Activated CD4-positive, CD25-positive, alpha-beta regulatory T cell treated with anti-CD3 and anti-CD28 coated beads, Interleukin-2, amount 50 U/mL, for 72 hours (primary cell): ENCODE results near the gene SIM2.
A peak's percentile ranks its signal among the peaks of the same experiment; 100 is the strongest.

Source experiments
- DNase-seq: peaks from one replicate; pipeline ENCODE4 v3.0.0; 2021

The SIM2 gene

DNA sequence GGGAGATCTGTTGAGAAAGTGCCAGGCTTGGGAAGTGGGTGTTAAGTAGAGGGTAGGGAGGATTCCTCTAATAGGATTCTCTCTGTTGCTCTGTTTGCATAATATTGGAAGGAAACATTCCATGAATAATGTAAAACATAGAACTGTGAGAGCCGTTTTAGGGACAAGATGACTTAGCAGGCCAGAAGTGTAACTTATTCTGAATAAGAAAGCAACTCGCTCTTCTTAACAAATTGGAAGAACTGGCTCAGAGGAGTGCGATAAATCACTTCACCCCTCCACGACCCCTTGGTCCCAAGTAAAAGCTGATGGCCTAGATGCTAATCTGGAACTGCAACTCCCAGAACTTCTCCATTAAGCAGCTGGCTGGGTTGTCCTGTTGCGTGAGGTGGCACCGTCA lies 19.1 kb downstream of the SIM2 start:
- no peak for DNase-seq

DNA sequence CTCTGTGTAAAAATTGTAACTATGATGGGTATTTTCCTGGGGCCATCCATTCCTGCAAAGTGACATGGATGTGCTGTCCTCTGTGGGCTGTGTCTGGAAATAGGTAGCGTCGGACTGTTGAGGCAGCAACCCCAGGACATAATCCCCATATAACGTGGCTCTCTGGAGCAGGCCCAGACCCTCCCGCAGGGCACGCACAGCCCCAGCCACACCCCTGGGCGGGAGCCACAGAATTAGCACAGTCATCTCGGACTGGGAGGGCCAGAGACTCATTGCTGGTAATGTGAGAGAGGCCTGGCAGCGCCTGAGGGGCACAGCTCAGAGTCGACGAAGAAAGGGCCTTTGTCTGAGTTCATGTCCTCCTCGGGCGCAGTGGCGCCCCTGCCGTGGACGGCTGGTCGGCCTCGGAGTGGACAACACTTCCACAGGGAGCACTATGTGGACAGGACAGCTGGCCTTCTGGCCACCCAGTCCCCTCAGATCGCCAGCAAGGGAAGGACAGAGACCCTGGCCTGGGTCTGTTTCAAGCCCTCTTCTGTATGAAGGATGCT lies 20.1 kb downstream of the SIM2 start:
- peak; percentile 11 for DNase-seq

DNA sequence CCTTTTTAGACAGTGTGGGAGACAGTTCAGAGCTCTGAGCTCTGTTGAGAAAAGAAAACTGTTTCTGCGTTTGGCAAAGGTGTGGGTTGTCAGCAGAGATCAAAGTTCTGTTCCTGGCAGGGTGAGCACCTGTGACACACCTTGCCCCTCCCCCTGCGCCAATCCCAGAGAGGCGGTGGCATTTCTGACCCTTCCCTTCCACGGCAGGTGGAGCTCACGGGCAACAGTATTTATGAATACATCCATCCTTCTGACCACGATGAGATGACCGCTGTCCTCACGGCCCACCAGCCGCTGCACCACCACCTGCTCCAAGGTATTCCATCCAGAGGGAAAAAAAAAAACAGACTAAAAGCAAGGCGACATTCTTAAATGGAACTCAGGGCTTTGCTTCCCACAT lies 20.7 kb downstream of the SIM2 start:
- DNase-seq: no peak

DNA sequence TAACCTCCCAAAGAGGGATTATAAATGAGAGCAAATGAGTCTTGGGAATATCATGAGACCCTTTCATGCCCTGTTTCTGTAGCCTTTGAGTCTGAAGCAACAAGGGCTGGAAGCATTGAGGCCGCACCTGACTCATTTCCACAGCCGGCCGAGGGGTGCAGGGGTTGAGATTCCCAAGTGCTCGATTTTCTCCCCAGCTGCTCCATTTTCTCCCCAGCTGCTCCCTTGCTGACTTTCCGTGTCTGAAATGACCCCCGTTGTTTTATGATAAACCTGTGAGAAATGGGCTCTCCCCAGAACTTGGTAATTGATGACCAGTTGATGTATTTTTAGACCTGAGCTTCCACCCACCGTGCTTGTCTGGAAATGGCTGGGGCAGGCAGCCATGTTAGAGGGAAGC lies 22.9 kb downstream of the SIM2 start:
- DNase-seq: no peak

DNA sequence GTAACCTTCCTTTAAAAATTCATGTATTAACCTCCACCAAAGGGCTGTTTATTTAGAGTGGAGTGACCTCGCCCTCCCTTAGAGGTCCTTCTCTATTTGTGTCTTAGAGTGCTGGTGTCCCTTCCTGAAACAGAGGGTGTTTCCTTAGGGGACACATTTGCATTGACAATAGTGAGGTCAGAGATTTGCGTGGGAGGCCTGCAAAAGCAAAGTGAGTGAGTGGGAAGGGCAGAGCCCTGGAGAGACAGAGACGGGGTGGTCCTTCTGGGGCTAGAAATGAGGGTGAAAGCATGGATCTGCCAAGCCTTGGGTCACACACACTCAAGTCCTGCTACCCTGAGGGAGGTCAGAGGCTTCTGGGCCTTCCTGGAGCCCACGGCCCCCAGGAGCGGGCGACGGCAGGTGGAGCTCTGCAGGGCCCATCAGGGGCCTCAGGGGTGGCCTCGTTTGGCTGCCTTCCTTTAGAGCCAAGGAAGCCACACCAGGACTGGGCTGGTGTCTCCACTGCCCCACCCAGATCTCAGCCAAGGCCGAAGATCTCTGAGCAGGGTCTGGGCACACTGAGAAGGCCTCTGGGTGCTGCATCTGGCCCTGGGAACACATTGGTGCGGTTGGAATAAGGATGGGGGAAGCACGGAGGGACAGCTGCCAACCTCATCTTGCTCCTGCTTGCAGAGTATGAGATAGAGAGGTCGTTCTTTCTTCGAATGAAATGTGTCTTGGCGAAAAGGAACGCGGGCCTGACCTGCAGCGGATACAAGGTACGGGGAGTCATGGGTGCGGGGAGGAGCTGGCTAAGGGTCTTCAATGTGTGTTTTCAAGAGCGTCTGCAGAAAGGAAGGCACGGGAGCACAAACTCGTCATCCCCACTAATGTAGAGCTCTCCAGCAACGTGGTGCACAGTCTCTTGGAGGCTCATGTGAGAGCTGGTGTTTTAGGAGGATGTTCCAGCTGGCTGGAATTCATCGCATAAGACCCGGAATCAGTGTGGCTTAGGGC lies 23.8 kb downstream of the SIM2 start:
- DNase-seq: no peak

DNA sequence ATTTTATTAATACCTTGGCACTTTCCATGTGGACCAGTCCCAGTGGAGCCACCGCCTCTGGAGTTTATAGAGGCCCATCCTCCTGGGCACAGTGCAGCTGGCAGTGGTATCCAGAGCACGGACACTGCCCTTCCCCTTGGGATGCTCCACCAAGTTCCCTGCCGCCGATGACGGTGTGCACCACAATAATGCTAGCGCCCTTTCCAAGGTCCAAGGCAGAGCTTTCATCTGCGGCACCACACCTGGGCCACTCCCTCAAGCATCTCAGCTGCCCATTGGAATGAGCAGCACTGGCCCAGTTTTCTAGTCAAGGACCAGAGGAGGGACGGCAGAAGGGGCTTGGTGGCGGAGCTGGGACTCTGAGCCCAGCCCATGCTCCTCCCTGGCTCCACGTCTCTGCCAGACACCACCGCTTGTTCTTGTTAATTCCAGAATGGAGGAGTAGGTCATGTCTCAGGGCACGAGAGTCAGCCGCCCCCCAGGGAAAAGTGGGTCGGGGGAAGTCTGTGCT lies 24.5 kb downstream of the SIM2 start:
- peak; percentile 26 for DNase-seq

DNA sequence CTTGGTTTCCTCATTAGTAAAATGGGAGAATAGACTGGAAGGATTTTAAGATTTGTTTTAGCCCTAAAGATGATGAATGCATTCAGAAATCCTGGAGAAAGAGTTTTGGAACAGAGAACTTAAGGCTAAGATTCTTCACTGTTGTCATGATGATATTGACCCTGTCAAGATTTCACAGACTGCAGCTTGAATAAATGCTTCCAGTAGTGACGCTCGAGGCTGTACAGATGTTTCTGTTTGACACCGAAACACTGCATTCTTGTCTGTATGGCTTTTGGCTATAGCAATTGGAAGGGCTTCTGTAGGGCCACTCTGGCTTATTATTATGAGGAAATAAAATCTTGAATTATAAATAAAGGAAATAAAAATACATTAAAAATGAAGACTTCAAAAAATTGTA lies 25.7 kb downstream of the SIM2 start:
- no peak for DNase-seq

DNA sequence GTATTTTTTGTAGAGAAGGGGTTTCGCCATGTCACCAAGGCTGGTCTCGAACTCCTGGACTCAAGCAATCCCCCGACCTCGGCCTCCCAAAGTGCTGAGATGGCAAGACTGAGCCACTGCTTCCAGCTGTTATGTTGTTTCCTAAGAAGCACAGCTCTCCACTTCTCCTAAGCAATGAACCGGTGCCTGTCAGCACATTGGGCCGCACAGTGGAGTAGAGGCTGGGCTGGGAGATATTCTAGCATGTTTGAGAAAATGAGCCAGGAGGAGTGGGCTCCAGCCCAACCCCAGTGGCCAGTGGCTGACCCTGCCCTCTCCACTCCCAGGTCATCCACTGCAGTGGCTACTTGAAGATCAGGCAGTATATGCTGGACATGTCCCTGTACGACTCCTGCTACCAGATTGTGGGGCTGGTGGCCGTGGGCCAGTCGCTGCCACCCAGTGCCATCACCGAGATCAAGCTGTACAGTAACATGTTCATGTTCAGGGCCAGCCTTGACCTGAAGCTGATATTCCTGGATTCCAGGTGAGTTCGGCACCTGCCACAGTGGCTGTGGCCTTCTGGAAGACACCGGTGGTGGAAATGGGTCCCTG lies 27.0 kb downstream of the SIM2 start:
- peak; percentile 22 for DNase-seq

DNA sequence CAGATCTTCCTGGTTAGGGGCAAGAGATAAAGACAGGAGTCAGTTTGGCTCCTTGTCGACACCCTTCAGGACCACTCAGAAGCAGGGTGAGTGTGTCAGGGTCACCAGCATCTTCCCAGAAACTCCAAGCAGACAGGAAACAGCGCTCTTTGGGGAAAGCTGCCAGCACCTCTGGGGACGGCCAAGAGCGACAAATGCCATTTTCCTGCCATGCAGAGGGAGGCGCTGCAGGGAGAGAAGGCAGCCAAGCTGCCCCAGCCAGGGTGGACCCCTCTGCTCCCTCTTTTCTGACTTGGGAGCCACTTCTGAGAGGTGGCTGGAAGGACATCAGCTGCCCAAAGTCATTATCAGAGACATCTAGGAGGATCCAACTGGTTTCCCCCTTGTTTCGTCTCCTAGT lies 29.0 kb downstream of the SIM2 start:
- no peak for DNase-seq

DNA sequence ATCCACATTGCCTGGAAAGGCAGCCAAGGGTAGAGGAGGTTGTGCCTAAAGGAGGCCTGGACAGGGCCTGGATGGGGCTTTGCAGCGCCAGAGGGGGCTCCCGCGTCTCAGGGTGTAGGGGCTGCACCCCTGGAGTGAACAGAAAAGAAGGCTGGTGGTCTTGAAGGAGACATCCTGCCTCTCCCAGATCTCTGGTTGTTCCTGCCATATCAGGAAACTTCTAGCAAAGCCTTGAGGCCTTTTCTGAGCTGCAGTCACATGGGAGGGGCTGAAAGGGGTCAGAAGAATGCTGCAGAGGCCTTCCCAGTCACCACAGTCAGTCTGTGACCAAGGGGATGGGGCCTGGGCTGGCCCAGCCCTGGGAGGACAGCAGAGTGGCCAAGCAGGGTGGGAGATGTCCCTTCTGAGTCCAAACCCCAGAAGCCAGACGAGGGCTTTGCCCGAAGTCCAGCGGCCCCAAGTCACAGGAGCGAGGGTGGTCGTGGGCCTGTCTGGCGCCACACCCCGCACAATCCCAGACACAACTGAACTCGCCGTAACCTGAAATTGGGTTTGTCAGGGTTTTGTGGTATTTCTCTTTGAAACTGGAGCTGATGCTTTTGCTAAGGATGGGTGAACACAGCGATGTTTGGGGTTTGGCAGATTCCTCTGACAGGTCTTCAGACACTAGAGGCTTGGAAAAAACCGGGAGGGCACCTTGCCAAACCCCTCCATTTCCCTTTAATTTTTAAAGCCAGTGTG lies 29.6 kb downstream of the SIM2 start:
- DNase-seq: no peak

DNA sequence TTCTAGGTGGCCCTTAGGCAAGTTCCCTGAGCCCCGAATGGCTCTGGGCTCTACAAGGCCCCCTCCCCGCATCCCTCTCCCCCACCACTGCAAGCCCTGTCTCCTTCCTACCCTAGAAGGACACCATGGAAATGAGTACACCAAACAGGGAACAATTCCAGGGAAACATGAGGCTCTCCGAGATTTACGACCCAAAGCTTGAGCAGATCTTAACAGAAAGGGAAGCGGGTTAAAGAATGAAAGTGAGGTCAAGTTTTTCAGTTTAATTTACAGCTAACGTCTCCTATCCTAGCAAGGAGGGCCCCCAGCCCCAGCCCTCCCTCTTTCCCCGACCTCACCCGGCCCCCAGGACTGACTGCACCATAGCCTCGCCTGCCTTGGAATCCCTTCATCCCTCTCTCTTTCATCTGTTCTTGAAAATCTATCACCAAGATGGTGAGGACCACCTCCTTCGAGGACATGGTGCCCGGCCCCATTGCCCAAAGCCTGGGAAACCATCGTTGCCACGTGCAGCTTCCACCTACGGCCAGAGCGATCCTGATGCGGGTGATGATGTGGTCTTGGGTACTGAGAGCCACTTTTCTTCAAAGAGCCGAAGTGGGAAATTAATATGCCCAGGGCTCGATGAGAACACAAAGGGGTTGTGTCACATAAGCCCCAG lies 30.5 kb downstream of the SIM2 start:
- DNase-seq: no peak

DNA sequence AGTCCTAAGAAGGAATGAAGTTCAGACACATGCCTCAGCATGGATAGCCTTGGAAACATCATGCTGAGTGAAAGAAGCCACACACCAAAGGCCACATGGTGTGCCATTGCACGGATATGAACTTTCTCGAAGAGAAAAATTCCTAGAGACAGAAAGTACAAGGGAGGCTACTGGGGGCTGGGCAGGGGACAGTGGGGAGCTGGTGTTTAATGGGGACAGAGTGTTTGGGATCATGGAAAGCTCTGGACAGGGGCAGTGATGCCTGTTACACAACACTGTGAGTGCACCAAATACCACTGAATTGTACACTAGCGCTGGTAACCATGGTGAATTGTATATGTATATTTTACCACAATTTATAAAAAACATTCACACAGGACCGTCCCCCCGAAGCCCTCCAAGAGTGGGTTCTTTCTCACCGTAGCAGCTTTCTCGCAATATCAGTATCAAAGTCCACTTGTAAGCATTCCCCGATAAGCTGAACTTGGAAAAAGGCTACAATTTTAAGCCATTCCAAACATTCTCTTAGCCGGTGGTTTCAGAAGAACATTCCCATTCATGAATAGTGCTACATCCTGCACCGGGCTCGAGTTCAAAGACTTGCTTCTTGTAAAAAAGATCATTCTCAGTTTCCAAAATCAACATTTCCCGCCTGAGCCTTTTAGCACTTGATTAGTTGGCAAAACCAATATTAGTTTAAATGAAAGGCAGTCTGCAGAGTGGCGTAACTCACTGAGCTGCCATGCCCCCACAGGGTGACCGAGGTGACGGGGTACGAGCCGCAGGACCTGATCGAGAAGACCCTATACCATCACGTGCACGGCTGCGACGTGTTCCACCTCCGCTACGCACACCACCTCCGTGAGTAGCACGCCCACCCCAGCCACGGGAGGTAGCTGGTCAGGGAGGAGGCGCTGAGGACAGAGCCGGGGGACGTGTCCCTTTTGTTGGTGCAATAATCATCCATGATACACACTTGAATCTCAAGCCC lies 31.7 kb downstream of the SIM2 start:
- no peak for DNase-seq

DNA sequence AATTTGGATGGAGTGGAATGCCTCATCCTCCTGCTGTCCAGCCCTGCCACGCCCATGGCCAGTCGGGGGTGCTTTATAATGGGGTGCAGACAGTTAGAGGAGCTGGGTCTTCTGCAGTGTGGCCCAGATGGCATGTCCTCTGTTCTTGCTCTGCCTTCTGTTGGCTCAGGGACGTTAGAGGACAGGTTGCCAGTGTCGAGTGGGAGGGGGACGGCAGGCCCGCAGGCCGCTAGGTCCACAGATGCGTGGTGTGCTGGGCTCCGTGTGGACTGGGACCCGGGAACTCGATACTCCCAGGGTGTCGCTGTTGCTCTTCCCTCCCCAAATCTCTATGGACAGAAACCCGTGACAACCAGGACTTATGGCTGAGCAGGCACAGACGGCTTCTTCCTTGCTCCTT lies 33.3 kb downstream of the SIM2 start:
- DNase-seq: no peak

DNA sequence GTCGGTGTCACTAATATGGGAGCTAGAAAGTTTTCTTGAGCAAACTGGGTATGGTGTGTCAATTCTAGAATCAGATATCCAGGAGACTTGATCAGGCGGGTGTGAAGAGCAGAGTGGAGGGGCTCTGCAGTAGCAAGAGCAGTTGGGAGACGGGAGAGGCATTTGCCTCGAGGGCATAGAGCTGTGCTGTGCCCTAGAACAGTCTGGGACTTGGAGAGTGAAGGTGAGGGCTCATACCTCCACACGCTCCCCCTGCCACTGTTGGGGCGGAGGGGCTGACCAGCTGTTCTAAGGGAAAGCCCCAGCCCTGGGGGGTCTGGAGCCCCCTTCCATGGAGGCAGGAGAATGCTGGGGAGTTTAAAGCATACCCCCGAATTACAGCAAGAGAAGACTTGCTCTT lies 33.8 kb downstream of the SIM2 start:
- no peak for DNase-seq

DNA sequence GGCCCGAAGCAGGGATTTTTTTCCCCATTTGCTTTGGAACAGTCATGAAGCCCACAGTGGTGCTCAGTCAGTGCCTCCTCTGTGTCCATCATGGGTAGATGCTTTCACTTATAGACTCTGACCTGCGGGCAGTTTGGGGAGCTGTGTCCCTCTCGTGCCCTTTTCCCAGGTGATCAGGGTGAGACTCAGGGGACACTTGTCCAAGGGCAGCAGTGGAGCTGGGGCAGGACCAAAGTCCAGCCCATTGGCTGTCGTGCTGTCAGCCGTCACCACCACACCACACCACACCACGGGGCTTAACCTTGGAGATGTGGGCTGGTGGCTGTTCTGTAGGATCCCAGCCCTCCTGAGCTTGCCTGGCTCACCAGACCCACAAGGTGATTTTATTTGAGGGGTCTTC lies 34.9 kb downstream of the SIM2 start:
- no peak for DNase-seq

DNA sequence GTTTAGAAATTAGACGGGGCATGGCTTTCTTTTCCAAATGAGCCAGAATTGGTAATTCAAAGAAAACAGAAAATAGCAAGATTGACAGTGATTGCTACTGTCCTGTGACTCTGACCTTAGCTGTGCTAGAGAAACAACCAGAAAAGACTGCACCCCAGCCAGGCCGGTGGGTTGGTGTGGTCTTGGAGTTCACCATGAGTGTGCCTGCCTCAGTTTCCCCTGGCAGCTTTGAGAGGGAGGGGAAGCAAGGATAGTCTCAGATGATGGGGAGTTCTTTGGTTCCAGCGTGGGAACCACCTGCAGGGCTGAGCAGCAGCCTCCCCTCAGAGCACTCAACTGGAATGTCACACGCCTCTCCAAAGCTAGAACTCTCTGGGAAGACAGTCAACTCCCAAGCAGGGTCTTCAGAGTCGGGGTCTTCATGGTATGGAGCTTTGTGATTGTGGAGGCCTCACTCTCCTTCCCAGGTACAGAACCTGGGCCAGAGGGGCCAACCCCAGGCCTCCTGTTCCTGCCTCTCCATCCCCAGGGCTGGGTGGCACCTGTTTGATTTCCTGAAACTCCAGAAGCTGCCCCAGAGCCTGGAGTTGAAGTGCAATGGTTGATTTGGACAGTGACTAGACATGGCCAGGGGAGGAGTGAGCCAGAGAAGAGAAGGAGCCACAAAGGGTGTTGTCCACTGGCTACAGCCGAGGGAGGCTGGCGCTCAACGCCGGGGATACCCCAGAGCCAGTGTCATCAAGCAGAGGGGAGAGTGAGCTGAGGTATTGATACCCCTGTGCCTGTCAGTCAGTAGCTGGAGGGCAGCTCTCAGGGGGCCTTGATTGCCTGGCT lies 35.7 kb downstream of the SIM2 start:
- DNase-seq: no peak

DNA sequence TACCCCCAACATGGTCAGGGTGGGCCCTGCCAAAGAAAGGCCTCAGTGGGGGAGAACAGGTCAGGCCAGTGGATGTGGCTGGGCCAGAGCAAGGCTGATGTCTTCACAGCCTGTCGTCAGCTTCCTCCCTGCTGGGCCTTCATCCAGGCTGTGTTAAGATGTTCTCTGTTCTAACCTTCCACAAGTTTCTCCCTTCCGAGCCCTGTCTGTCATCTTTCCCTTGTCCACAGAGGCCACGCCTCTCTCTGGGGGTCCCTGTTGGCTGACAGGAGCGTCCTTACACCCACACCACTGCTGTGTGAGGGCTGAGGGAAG lies 36.2 kb downstream of the SIM2 start:
- DNase-seq: no peak

DNA sequence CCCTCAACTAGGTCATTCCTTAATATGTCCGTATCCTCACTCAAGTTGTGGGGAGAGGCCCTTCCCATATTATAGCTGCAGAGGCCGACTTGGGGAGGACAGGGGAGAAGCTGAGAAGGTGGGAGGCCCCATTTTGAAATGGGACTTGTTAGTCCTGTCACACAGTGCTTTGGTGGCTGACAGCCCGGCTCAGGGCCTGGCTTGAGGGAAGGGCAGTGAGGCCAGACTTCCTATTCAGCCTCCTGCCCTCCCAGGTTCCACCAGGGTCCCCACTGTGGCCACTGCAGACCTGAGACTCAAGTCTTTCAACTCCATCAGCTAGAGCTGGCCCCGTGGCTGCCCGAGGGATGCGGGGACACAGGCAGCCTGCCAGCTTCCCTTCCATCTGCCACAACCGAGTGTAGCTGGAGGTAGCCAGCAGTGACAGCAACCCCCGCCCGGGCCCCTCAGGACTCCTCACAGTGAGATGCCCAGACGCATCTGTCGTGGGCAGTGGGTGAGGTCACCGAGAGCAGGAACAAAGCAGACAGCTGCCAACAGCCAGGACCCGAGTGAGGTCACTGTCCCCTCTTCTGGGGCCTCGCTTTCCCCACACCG lies 36.9 kb downstream of the SIM2 start:
- DNase-seq: no peak

DNA sequence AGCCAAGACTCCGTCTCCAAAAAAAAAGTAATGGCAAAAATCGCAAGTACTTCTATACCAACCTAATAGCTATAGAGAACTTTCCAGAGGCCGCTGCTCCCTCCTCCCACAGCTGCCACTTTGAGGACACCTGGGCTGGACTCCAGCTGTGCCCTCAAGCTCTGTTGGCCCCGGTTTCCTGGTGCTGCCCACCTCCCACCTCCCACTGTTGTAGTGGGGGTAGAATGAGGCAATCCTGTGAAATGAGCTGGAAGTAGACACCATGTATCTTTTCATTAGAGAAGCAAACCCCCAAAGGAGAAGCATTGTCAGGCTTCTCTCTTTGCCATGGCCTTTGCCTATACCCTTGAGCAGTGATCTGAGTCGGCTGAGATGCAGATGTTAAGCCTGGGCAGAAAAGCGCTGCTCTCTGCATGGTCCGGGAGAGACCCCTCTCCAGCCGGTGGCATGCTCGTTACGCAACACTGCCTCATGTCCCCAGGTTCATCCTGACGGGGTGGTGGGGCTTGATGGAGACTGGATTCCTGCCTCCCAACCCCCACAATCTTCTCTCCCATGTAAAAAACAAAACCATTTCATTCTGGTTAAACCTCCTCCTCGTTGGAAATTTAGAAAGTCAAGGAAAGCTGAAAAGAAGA lies 39.7 kb downstream of the SIM2 start:
- no peak for DNase-seq

DNA sequence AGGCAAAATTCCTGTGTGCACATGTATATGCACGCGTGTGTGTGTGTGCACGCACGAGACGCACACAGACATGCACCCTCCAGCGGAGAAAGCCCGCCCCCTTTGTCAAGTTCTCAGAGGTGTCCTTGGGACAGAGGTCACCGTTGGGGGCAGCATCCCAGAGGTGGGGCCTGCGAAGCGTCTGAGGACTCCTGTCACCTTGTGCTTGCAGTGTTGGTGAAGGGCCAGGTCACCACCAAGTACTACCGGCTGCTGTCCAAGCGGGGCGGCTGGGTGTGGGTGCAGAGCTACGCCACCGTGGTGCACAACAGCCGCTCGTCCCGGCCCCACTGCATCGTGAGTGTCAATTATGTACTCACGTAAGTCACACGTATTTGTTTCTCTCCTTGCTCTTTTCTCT lies 42.6 kb downstream of the SIM2 start:
- no peak for DNase-seq
